ENCODE results near the gene PAK1. TPM values are rescaled to one million over a fixed set of nuclear protein-coding genes. Genes with fewer than 3 reads are reported as not detected.

PAK1 gene
- total and polyA plus RNA-seq, 2 donors (not counting 1 experiment from before 2014, with no cell fraction given), result 11.9 to 23.4 TPM

GRCh38 chr11:77470504-77470903, 3.4 kb downstream of the PAK1 start:
- Histone ChIP-seq H3K27me3 (replicated peaks in 1 of 4; ENCODE audit: control extremely low read depth in 1 of 4, control insufficient read depth in 3 of 4, insufficient read depth in 4 of 4, low read length in 3 of 4) (peaks cover 0 to 4% (median 2%) of the 10 kb centered on the region in 4 experiments), H3K4me2 (replicated peaks; ENCODE audit: low read depth, low read length, poor library complexity, severe bottlenecking) (no peak overlapping the region), H3K79me2 (ENCODE audit: control insufficient read depth, insufficient read depth, low read length) (no peaks in the 10 kb centered on the region), H3K36me3 (replicated peaks in 1 of 2; ENCODE audit: control extremely low read depth in 1 of 2, control insufficient read depth in 1 of 2, extremely low read depth in 1 of 2, insufficient read depth in 2 of 2, low read length in 1 of 2) (no peaks in the 10 kb centered on the region), H3K4me1 (ENCODE audit: control insufficient read depth in 2 of 2, insufficient read depth in 2 of 2, low read length in 2 of 2) (peaks cover 13% of the 10 kb centered on the region in 2 donors), H3K4me3 (ENCODE audit: control extremely low read depth in 1 of 5, extremely low read depth in 1 of 5, insufficient read depth in 1 of 5, low read depth in 2 of 5, low read length in 4 of 5) (no peak overlapping the region), H3K27ac (ENCODE audit: low read length in 2 of 2) (no peak overlapping the region), H4K20me1 (ENCODE audit: control insufficient read depth, insufficient read depth, low read length, poor library complexity, severe bottlenecking) (no peaks in the 10 kb centered on the region), H2AFZ (ENCODE audit: insufficient read depth, low read depth, low read length, poor library complexity, severe bottlenecking) (no peak overlapping the region), H3K9ac (ENCODE audit: low read length) (no peak overlapping the region), H3K9me3 (ENCODE audit: control extremely low read depth in 1 of 3, control insufficient read depth in 2 of 3, insufficient read depth in 1 of 3, low read length in 2 of 3) (no peaks in the 10 kb centered on the region)
- Mint-ChIP-seq H3K27me3 (peaks cover 13% of the 10 kb centered on the region), H3K9me3 (ENCODE audit: insufficient read depth) (no peaks in the 10 kb centered on the region), H3K4me3 (no peak overlapping the region), H3K27ac (no peak overlapping the region), H3K4me1 (peaks cover 17% of the 10 kb centered on the region)
- TF ChIP-seq CTCF (IDR thresholded peaks at IDR 0.05) (no peak), EZH2 (IDR thresholded peaks at IDR 0.05; ENCODE audit: borderline replicate concordance, insufficient read depth, low read depth, low read length, poor library complexity, severe bottlenecking) (no peak)
- DNase-seq (no peak), ATAC-seq (ENCODE audit: low read depth) (no peak)
- ChIA-PET POLR2A (no interaction called here), CTCF (interaction anchor here (0.7 to 1.1 kb wide), 2 partner anchors 13 to 59 kb away, joined by 3 read pairs; no protein-coding TSS in a partner anchor)
- intact Hi-C loops (cut with micrococcal nuclease), result loop anchor here (5.0 to 10.0 kb wide), 3 partner anchors 167 to 1104 kb away; partner anchors contain the start of genes CAPN5, CLNS1A and NARS2
- no CpG with 5 or more reads among the region's 2 CpGs for WGBS (ENCODE audit: insufficient coverage)

- POLR2A ChIA-PET, result no interaction called here
- no CpG with 5 or more reads among the region's 1 CpG for WGBS (ENCODE audit: insufficient coverage)
- Histone ChIP-seq H3K27ac (ENCODE audit: low read length in 2 of 2) (no peak overlapping the region), H3K9ac (ENCODE audit: low read length) (no peak overlapping the region), H3K4me3 (ENCODE audit: control extremely low read depth in 1 of 5, extremely low read depth in 1 of 5, insufficient read depth in 1 of 5, low read depth in 2 of 5, low read length in 4 of 5) (no peak overlapping the region), H3K4me2 (replicated peaks; ENCODE audit: low read depth, low read length, poor library complexity, severe bottlenecking) (no peak overlapping the region), H3K27me3 (replicated peaks in 1 of 4; ENCODE audit: control extremely low read depth in 1 of 4, control insufficient read depth in 3 of 4, insufficient read depth in 4 of 4, low read length in 3 of 4) (peaks cover 0 to 4% (median 2%) of the 10 kb centered on the region in 4 experiments), H3K9me3 (ENCODE audit: control extremely low read depth in 1 of 3, control insufficient read depth in 2 of 3, insufficient read depth in 1 of 3, low read length in 2 of 3) (no peaks in the 10 kb centered on the region), H3K4me1 (ENCODE audit: control insufficient read depth in 2 of 2, insufficient read depth in 2 of 2, low read length in 2 of 2) (peaks cover 6 to 9% of the 10 kb centered on the region in 2 donors), H4K20me1 (ENCODE audit: control insufficient read depth, insufficient read depth, low read length, poor library complexity, severe bottlenecking) (no peaks in the 10 kb centered on the region), H2AFZ (ENCODE audit: insufficient read depth, low read depth, low read length, poor library complexity, severe bottlenecking) (no peak overlapping the region), H3K79me2 (ENCODE audit: control insufficient read depth, insufficient read depth, low read length) (no peaks in the 10 kb centered on the region), H3K36me3 (replicated peaks in 1 of 2; ENCODE audit: control extremely low read depth in 1 of 2, control insufficient read depth in 1 of 2, extremely low read depth in 1 of 2, insufficient read depth in 2 of 2, low read length in 1 of 2) (no peaks in the 10 kb centered on the region)
- no peaks in the 10 kb centered on the region for H3K9me3 Mint-ChIP-seq (ENCODE audit: insufficient read depth)
- no peak overlapping the region for H3K4me3 Mint-ChIP-seq
- peaks cover 9% of the 10 kb centered on the region for H3K4me1 Mint-ChIP-seq
- TF ChIP-seq CTCF (IDR thresholded peaks at IDR 0.05), result no peak
- CTCF ChIA-PET, result interaction anchor here (0.6 kb wide), 1 partner anchor 16 kb away, joined by 3 read pairs; no protein-coding TSS in a partner anchor
- H3K27me3 Mint-ChIP-seq, result peaks cover 21% of the 10 kb centered on the region
- no peak overlapping the region for H3K27ac Mint-ChIP-seq
- ATAC-seq (ENCODE audit: low read depth), result no peak
- intact Hi-C loops (cut with micrococcal nuclease), result no loop called here
- DNase-seq, result no peak
Measured at GRCh38 chr11:77468527-77468926, 5.4 kb downstream of the PAK1 start.

All from B cell (primary cell).